ENCODE measurements around the gene NPAS2. TPM values are rescaled to one million over a fixed set of nuclear protein-coding genes. Genes with fewer than 3 reads are reported as not detected.

The NPAS2 gene
- total RNA-seq (1 to 10 TPM; 3.5 to 9.5 (median 4.4) TPM), total RNA-seq (0.61 to 10.7 (median 4.3) reads per million in 29 experiments)
- 4.6 TPM for total RNA-seq (2013)

GRCh38 chr2:100819370-100820272 is at the start of gene NPAS2:
Gene NPAS2 (plus strand): TSS chr2:100820139. CDS start chr2:100904755, 84,616 bp downstream.
- H3K36me3 Mint-ChIP-seq, result no peaks in the 10 kb centered on the region
- H3K27me3 Mint-ChIP-seq, result peaks cover 37 to 52% of the 10 kb centered on the region in 2 donors
- Histone ChIP-seq H3K27me3 (replicated peaks in 1 of 2; ENCODE audit: control insufficient read depth in 2 of 2, extremely low read depth in 1 of 2, insufficient read depth in 2 of 2, low read length in 1 of 2) (peaks cover 2 to 31% of the 10 kb centered on the region in 2 experiments), H3K4me3 (ENCODE audit: control insufficient read depth in 1 of 2, extremely low read depth in 1 of 2, low read length in 1 of 2) (peak within 1 kb of the TSS; percentile 48 to 81), H3K27ac (ENCODE audit: low read length) (no peak within 1 kb of the TSS), H3K9me3 (no peaks in the 10 kb centered on the region), H3K36me3 (ENCODE audit: control insufficient read depth in 2 of 2, extremely low read depth in 1 of 2, insufficient read depth in 1 of 2, low read length in 1 of 2) (no peaks in the 10 kb centered on the region), H3K4me1 (ENCODE audit: control insufficient read depth in 1 of 2, extremely low read depth in 1 of 2, insufficient read depth in 2 of 2, low read length in 2 of 2) (peaks cover 7 to 22% of the 10 kb centered on the region in 2 experiments)
- peak; percentile 64 to 70 (median 68) for ATAC-seq (replicated peaks in 1 of 4)
- DNase-seq, result peak in 13 of 35 experiments; percentile 3 to 39 (median 17)
- no peak within 1 kb of the TSS for H3K27ac Mint-ChIP-seq
- H3K4me1 Mint-ChIP-seq, result peaks cover 18 to 22% (median 22%) of the 10 kb centered on the region in 3 donors
- H3K9me3 Mint-ChIP-seq, result no peaks in the 10 kb centered on the region
- ChIA-PET CTCF (no interaction called here), POLR2A (no interaction called here)
- 2% methylated on average over 72 of the region's 91 CpGs for WGBS (ENCODE audit: insufficient coverage)
- peak within 1 kb of the TSS; percentile 73 to 74 (median 74) for H3K4me3 Mint-ChIP-seq

- POLR2A ChIA-PET, result no interaction called here
Observed at GRCh38 chr2:100771125-100771524, 48.8 kb upstream of the NPAS2 start.

GRCh38 chr2:100773538-100773937 is 46.4 kb upstream of the NPAS2 start:
- no peaks in the 10 kb centered on the region for H3K9me3 ChIP-seq
- H3K4me3 Mint-ChIP-seq, result no peak overlapping the region
- H3K27ac ChIP-seq (ENCODE audit: low read length), result no peak overlapping the region
- H3K36me3 ChIP-seq (ENCODE audit: control insufficient read depth in 2 of 2, extremely low read depth in 1 of 2, insufficient read depth in 1 of 2, low read length in 1 of 2), result no peaks in the 10 kb centered on the region
- no peaks in the 10 kb centered on the region for H3K36me3 Mint-ChIP-seq
- no peak overlapping the region for H3K27ac Mint-ChIP-seq
- ATAC-seq (replicated peaks in 1 of 4) (no peak), DNase-seq (no peak)
- H3K27me3 Mint-ChIP-seq, result peaks cover 0 to 2% of the 10 kb centered on the region in 2 donors
- no CpG with 5 or more reads among the region's 4 CpGs for WGBS (ENCODE audit: insufficient coverage)
- ChIA-PET CTCF (no interaction called here), POLR2A (no interaction called here)
- H3K4me1 ChIP-seq (ENCODE audit: control insufficient read depth in 1 of 2, extremely low read depth in 1 of 2, insufficient read depth in 2 of 2, low read length in 2 of 2), result no peaks in the 10 kb centered on the region
- no peaks in the 10 kb centered on the region for H3K9me3 Mint-ChIP-seq
- H3K27me3 ChIP-seq (replicated peaks in 1 of 2; ENCODE audit: control insufficient read depth in 2 of 2, extremely low read depth in 1 of 2, insufficient read depth in 2 of 2, low read length in 1 of 2), result peaks cover 0 to 2% of the 10 kb centered on the region in 2 experiments
- H3K4me1 Mint-ChIP-seq, result no peaks in the 10 kb centered on the region
- no peak overlapping the region for H3K4me3 ChIP-seq (ENCODE audit: control insufficient read depth in 1 of 2, extremely low read depth in 1 of 2, low read length in 1 of 2)

More at GRCh38 chr2:100771125-100771524, 48.8 kb upstream of the NPAS2 start:
- H3K36me3 ChIP-seq (ENCODE audit: control insufficient read depth in 2 of 2, extremely low read depth in 1 of 2, insufficient read depth in 1 of 2, low read length in 1 of 2), result no peaks in the 10 kb centered on the region
- DNase-seq (no peak), ATAC-seq (replicated peaks in 1 of 4) (no peak)
- H3K4me1 Mint-ChIP-seq, result no peaks in the 10 kb centered on the region
- CTCF ChIA-PET, result interaction anchor here in 1 of 2 donors (0.6 kb wide), 1 partner anchor 188 kb away, joined by 3 read pairs; no protein-coding TSS in a partner anchor
- no peaks in the 10 kb centered on the region for H3K9me3 ChIP-seq
- peaks cover 0 to 6% of the 10 kb centered on the region in 2 experiments for H3K27me3 ChIP-seq (replicated peaks in 1 of 2; ENCODE audit: control insufficient read depth in 2 of 2, extremely low read depth in 1 of 2, insufficient read depth in 2 of 2, low read length in 1 of 2)
- H3K4me3 Mint-ChIP-seq, result no peak overlapping the region
- no peaks in the 10 kb centered on the region for H3K36me3 Mint-ChIP-seq
- H3K27ac ChIP-seq (ENCODE audit: low read length), result no peak overlapping the region
- peaks cover 7 to 10% of the 10 kb centered on the region in 2 donors for H3K27me3 Mint-ChIP-seq
- H3K27ac Mint-ChIP-seq, result no peak overlapping the region
- H3K4me3 ChIP-seq (ENCODE audit: control insufficient read depth in 1 of 2, extremely low read depth in 1 of 2, low read length in 1 of 2), result no peak overlapping the region
- no CpG with 5 or more reads among the region's 4 CpGs for WGBS (ENCODE audit: insufficient coverage)
- H3K4me1 ChIP-seq (ENCODE audit: control insufficient read depth in 1 of 2, extremely low read depth in 1 of 2, insufficient read depth in 2 of 2, low read length in 2 of 2), result no peaks in the 10 kb centered on the region
- H3K9me3 Mint-ChIP-seq, result no peaks in the 10 kb centered on the region

GRCh38 chr2:100776445-100776844 is 43.5 kb upstream of the NPAS2 start:
- no peak for ATAC-seq (replicated peaks in 1 of 4)
- ChIA-PET CTCF (interaction anchor here in 1 of 2 donors (0.5 kb wide), 1 partner anchor 598 kb away, joined by 3 read pairs; no protein-coding TSS in a partner anchor), POLR2A (no interaction called here)
- Histone ChIP-seq H3K27me3 (replicated peaks in 1 of 2; ENCODE audit: control insufficient read depth in 2 of 2, extremely low read depth in 1 of 2, insufficient read depth in 2 of 2, low read length in 1 of 2) (no peaks in the 10 kb centered on the region), H3K9me3 (no peaks in the 10 kb centered on the region), H3K4me1 (ENCODE audit: control insufficient read depth in 1 of 2, extremely low read depth in 1 of 2, insufficient read depth in 2 of 2, low read length in 2 of 2) (no peaks in the 10 kb centered on the region), H3K4me3 (ENCODE audit: control insufficient read depth in 1 of 2, extremely low read depth in 1 of 2, low read length in 1 of 2) (no peak overlapping the region), H3K27ac (ENCODE audit: low read length) (no peak overlapping the region), H3K36me3 (ENCODE audit: control insufficient read depth in 2 of 2, extremely low read depth in 1 of 2, insufficient read depth in 1 of 2, low read length in 1 of 2) (no peaks in the 10 kb centered on the region)
- Mint-ChIP-seq H3K4me1 (peaks cover 0 to 4% (median 0%) of the 10 kb centered on the region in 3 donors), H3K9me3 (no peaks in the 10 kb centered on the region), H3K27ac (no peak overlapping the region), H3K4me3 (no peak overlapping the region), H3K27me3 (peaks cover 0 to 8% of the 10 kb centered on the region in 2 donors), H3K36me3 (no peaks in the 10 kb centered on the region)
- DNase-seq, result no peak

GRCh38 chr2:100778637-100779450 is 41.1 kb upstream of the NPAS2 start:
- 83% methylated on average over 6 of the region's 12 CpGs for WGBS (ENCODE audit: insufficient coverage)
- no peaks in the 10 kb centered on the region for H3K9me3 ChIP-seq
- no peaks in the 10 kb centered on the region for H3K27me3 ChIP-seq (replicated peaks in 1 of 2; ENCODE audit: control insufficient read depth in 2 of 2, extremely low read depth in 1 of 2, insufficient read depth in 2 of 2, low read length in 1 of 2)
- H3K27me3 Mint-ChIP-seq, result peaks cover 0 to 8% of the 10 kb centered on the region in 2 donors
- DNase-seq (no peak), ATAC-seq (replicated peaks in 1 of 4) (no peak)
- no peaks in the 10 kb centered on the region for H3K36me3 ChIP-seq (ENCODE audit: control insufficient read depth in 2 of 2, extremely low read depth in 1 of 2, insufficient read depth in 1 of 2, low read length in 1 of 2)
- no peak overlapping the region for H3K4me3 Mint-ChIP-seq
- POLR2A ChIA-PET, result no interaction called here
- H3K4me3 ChIP-seq (ENCODE audit: control insufficient read depth in 1 of 2, extremely low read depth in 1 of 2, low read length in 1 of 2), result no peak overlapping the region
- CTCF ChIA-PET, result no interaction called here
- H3K27ac ChIP-seq (ENCODE audit: low read length), result no peak overlapping the region
- no peak overlapping the region for H3K27ac Mint-ChIP-seq
- peaks cover 0 to 4% (median 0%) of the 10 kb centered on the region in 3 donors for H3K4me1 Mint-ChIP-seq
- H3K4me1 ChIP-seq (ENCODE audit: control insufficient read depth in 1 of 2, extremely low read depth in 1 of 2, insufficient read depth in 2 of 2, low read length in 2 of 2), result no peaks in the 10 kb centered on the region
- no peaks in the 10 kb centered on the region for H3K36me3 Mint-ChIP-seq
- no peaks in the 10 kb centered on the region for H3K9me3 Mint-ChIP-seq

GRCh38 chr2:100779908-100780202 is 40.1 kb upstream of the NPAS2 start:
- Histone ChIP-seq H3K27ac (ENCODE audit: low read length) (no peak overlapping the region), H3K27me3 (replicated peaks in 1 of 2; ENCODE audit: control insufficient read depth in 2 of 2, extremely low read depth in 1 of 2, insufficient read depth in 2 of 2, low read length in 1 of 2) (no peaks in the 10 kb centered on the region), H3K36me3 (ENCODE audit: control insufficient read depth in 2 of 2, extremely low read depth in 1 of 2, insufficient read depth in 1 of 2, low read length in 1 of 2) (no peaks in the 10 kb centered on the region), H3K4me3 (ENCODE audit: control insufficient read depth in 1 of 2, extremely low read depth in 1 of 2, low read length in 1 of 2) (no peak overlapping the region), H3K4me1 (ENCODE audit: control insufficient read depth in 1 of 2, extremely low read depth in 1 of 2, insufficient read depth in 2 of 2, low read length in 2 of 2) (no peaks in the 10 kb centered on the region), H3K9me3 (no peaks in the 10 kb centered on the region)
- Mint-ChIP-seq H3K36me3 (no peaks in the 10 kb centered on the region), H3K4me1 (peaks cover 0 to 4% (median 0%) of the 10 kb centered on the region in 3 donors), H3K9me3 (no peaks in the 10 kb centered on the region), H3K27me3 (peaks cover 0 to 8% of the 10 kb centered on the region in 2 donors), H3K27ac (no peak overlapping the region), H3K4me3 (no peak overlapping the region)
- ChIA-PET POLR2A (no interaction called here), CTCF (interaction anchor here in 1 of 2 donors (0.7 kb wide), 1 partner anchor 49 kb away, joined by 3 read pairs; no protein-coding TSS in a partner anchor)
- ATAC-seq (replicated peaks in 1 of 4) (no peak), DNase-seq (no peak)
- WGBS (ENCODE audit: insufficient coverage), result 93% methylated on average over 1 of the region's 3 CpGs

All from T-cell (primary cell).